Measurements from ENCODE around the gene MACO1. TPM values are rescaled to one million over a fixed set of nuclear protein-coding genes. Genes with fewer than 3 reads are reported as not detected.

Gene MACO1
- total and polyA plus RNA-seq, 2 experiments from 2014 or later = 12.4 to 16.8 TPM

DNA sequence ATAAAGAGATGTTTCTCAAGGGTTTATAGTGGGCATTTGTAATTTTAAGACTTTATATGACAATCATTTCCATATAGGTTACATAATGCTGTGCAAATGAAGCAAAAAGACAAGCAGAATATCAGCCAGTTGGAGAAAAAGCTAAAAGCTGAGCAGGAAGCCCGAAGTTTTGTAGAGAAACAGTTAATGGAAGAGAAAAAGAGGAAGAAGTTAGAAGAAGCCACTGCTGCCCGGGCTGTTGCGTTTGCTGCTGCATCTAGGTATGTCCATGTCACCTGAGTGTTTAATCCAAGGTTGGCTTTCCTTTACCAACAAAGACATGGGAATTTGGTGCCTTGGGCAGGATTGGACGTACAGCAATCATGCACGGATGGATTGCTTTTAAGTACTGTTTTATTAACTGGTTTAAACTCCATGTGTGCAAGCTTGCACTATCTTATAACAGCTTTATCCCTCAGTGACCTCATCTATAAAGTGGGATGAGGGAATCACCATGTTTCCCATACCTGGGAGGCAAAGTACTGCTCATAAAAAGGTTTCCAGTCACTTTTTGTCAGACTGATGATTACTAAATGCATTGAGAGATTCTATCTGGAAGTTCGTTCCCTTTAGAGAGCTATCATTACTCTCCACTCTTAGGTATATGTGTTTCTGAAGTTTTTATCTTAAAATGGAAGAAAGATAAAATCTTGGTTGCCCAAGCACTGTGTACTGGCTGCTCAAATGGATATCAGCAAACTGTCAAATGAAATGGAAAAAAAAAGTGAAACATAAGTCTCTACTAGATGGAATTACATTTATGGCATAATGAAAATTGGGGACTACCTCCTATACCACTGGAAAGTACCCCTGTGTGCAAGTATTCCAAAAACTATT, 55.1 kb downstream of the MACO1 start:
- Histone ChIP-seq H3F3A (ENCODE audit: insufficient read depth) (0 out of 2 replicates have a peak, but pooled peaks cover 9% of the 10 kb centered on the region), H2AFZ (no peak overlapping the region), H3K4me3 (no peak overlapping the region), H3K79me2 (ENCODE audit: insufficient read depth) (no peaks in the 10 kb centered on the region), H3K27me3 (replicated peaks; ENCODE audit: insufficient read depth) (no peaks in the 10 kb centered on the region), H3K36me3 (ENCODE audit: low read depth) (peaks cover 7% of the 10 kb centered on the region; the same call in 1 of the 2 replicates), H3K4me1 (ENCODE audit: insufficient read depth) (no peaks in the 10 kb centered on the region), H3K27ac (no peak overlapping the region), H3K4me2 (ENCODE audit: unreplicated experiment) (no peak overlapping the region), H4K20me1 (ENCODE audit: insufficient read depth) (no peaks in the 10 kb centered on the region; the same call in 1 of the 2 replicates), H3K9me2 (ENCODE audit: insufficient read depth) (no peaks in the 10 kb centered on the region), H3K9me3 (ENCODE audit: low read depth) (no peaks in the 10 kb centered on the region), H3K9ac (no peak overlapping the region)
- TF ChIP-seq EZH2 (IDR thresholded peaks at IDR 0.05; ENCODE audit: insufficient read depth, poor library complexity, severe bottlenecking) = no peak
- no peak for TF ChIP-seq EZH2phosphoT487 (IDR thresholded peaks at IDR 0.05; ENCODE audit: insufficient read depth, low read depth)
- no peak for DNase-seq
- 86 to 87% methylated on average over 6 of the region's 6 CpGs for WGBS, 2 experiments (ENCODE audit: low coverage in 1 of 2, low lambda C conversion rate in 2 of 2, missing lambda C conversion rate in 2 of 2)
- in situ Hi-C loops (cut with MboI) = no loop called here

DNA sequence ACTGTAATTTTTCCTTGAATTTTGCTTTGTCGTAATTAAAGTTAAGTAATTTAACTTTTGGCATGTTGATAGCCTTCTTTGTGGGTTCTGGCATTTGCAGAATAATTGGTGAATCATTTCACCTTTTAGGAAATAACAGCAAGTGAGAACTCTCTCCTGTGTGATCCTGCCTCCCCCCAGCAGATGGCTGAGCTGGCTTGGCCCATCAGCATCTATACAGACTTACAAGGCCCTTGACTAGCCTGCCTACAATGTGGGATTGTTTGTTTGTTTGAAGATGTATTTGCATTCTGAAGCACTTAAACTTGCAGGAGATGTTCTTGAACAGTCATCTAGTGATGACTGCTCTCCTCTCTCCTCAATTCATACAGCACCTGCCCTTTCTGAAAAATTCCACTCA, 55.9 kb downstream of the MACO1 start:
- no peak overlapping the region for H3K4me2 ChIP-seq (ENCODE audit: unreplicated experiment)
- H3K9me2 ChIP-seq (ENCODE audit: insufficient read depth) = no peaks in the 10 kb centered on the region
- no peaks in the 10 kb centered on the region for H3K27me3 ChIP-seq (replicated peaks; ENCODE audit: insufficient read depth)
- H2AFZ ChIP-seq = no peak overlapping the region
- no peak overlapping the region for H3K4me3 ChIP-seq
- no peaks in the 10 kb centered on the region for H3K4me1 ChIP-seq (ENCODE audit: insufficient read depth)
- H3K9ac ChIP-seq = no peak overlapping the region
- no peaks in the 10 kb centered on the region; the same call in 1 of the 2 replicates for H4K20me1 ChIP-seq (ENCODE audit: insufficient read depth)
- peaks cover 15% of the 10 kb centered on the region; the same call in 1 of the 2 replicates for H3K36me3 ChIP-seq (ENCODE audit: low read depth)
- 0 out of 2 replicates have a peak, but pooled peaks cover 9% of the 10 kb centered on the region for H3F3A ChIP-seq (ENCODE audit: insufficient read depth)
- 82 to 88% methylated on average over 1 of the region's 1 CpG for WGBS, 2 experiments (ENCODE audit: low coverage in 1 of 2, low lambda C conversion rate in 2 of 2, missing lambda C conversion rate in 2 of 2)
- H3K9me3 ChIP-seq (ENCODE audit: low read depth) = no peaks in the 10 kb centered on the region
- peak; percentile 62 for DNase-seq
- TF ChIP-seq EZH2 (IDR thresholded peaks at IDR 0.05; ENCODE audit: insufficient read depth, poor library complexity, severe bottlenecking) = no peak
- TF ChIP-seq EZH2phosphoT487 (IDR thresholded peaks at IDR 0.05; ENCODE audit: insufficient read depth, low read depth) = no peak
- no peaks in the 10 kb centered on the region for H3K79me2 ChIP-seq (ENCODE audit: insufficient read depth)
- H3K27ac ChIP-seq = no peak overlapping the region
- in situ Hi-C loops (cut with MboI) = no loop called here

DNA sequence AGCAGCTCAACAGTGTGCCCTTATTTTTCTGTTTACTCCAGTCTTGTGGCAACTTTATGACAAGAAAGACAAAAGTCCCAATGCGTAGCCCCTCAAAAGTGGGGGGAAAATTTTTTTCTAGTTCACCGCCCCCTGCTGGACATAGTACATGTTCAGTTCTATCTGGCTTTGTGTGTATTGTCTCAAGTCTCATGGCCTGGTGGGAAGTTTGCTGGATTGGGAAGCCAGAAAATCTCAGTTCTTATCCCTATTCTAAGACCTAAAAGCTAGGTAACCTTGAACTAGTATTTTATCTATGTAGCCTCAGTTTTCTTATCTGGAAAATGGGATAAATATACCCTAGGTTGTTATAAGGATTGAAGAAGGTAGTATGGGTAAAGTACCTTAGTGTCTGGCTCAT, 56.9 kb downstream of the MACO1 start:
- Histone ChIP-seq H3K27ac (no peak overlapping the region), H3K9ac (no peak overlapping the region), H4K20me1 (ENCODE audit: insufficient read depth) (no peaks in the 10 kb centered on the region; the same call in 1 of the 2 replicates), H3K27me3 (replicated peaks; ENCODE audit: insufficient read depth) (no peaks in the 10 kb centered on the region), H3K4me2 (ENCODE audit: unreplicated experiment) (no peak overlapping the region), H3K36me3 (ENCODE audit: low read depth) (peaks cover 19% of the 10 kb centered on the region; the same call in 1 of the 2 replicates), H3K79me2 (ENCODE audit: insufficient read depth) (no peaks in the 10 kb centered on the region), H3F3A (ENCODE audit: insufficient read depth) (0 out of 2 replicates have a peak, but pooled peaks cover 9% of the 10 kb centered on the region), H3K4me3 (no peak overlapping the region), H3K4me1 (ENCODE audit: insufficient read depth) (no peaks in the 10 kb centered on the region), H3K9me2 (ENCODE audit: insufficient read depth) (no peaks in the 10 kb centered on the region), H3K9me3 (ENCODE audit: low read depth) (no peaks in the 10 kb centered on the region), H2AFZ (no peak overlapping the region)
- in situ Hi-C loops (cut with MboI) = no loop called here
- 80 to 90% methylated on average over 2 of the region's 2 CpGs for WGBS, 2 experiments (ENCODE audit: low coverage in 1 of 2, low lambda C conversion rate in 2 of 2, missing lambda C conversion rate in 2 of 2)
- TF ChIP-seq EZH2phosphoT487 (IDR thresholded peaks at IDR 0.05; ENCODE audit: insufficient read depth, low read depth) (no peak), EZH2 (IDR thresholded peaks at IDR 0.05; ENCODE audit: insufficient read depth, poor library complexity, severe bottlenecking) (no peak)
- peak; percentile 32 for DNase-seq

DNA sequence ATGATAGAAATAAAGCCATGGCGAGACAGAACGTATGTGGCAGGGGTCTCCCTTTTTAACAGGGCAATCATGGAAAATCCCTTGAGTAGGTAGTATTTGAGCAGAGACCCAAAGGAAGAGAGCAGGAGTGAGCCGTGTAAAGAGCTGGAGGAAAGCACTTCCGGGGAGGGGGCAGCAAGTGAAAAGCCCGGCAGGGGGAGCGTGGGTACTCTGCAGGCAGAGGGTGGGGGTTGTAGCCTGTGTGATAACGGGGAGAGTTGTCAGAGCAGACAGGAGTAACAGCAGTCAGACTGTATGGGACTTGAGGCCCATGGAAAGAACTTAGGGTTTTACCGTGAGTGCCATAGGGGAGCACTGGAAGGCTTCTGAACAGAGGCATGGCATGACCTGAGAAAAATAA, 61.6 kb downstream of the MACO1 start:
- Histone ChIP-seq H4K20me1 (ENCODE audit: insufficient read depth) (no peaks in the 10 kb centered on the region; the same call in 1 of the 2 replicates), H3F3A (ENCODE audit: insufficient read depth) (no peaks in the 10 kb centered on the region), H3K9me3 (ENCODE audit: low read depth) (no peaks in the 10 kb centered on the region), H3K9me2 (ENCODE audit: insufficient read depth) (no peaks in the 10 kb centered on the region), H3K27ac (no peak overlapping the region), H3K27me3 (replicated peaks; ENCODE audit: insufficient read depth) (no peaks in the 10 kb centered on the region), H2AFZ (no peak overlapping the region), H3K9ac (no peak overlapping the region), H3K4me2 (ENCODE audit: unreplicated experiment) (no peak overlapping the region), H3K36me3 (ENCODE audit: low read depth) (peaks cover 21% of the 10 kb centered on the region; the same call in 1 of the 2 replicates), H3K4me3 (no peak overlapping the region), H3K4me1 (ENCODE audit: insufficient read depth) (no peaks in the 10 kb centered on the region), H3K79me2 (ENCODE audit: insufficient read depth) (no peaks in the 10 kb centered on the region)
- in situ Hi-C loops (cut with MboI) = no loop called here
- WGBS, 2 experiments (ENCODE audit: low coverage in 1 of 2, low lambda C conversion rate in 2 of 2, missing lambda C conversion rate in 2 of 2) = 78 to 83% methylated on average over 8 of the region's 8 CpGs
- no peak for TF ChIP-seq EZH2 (IDR thresholded peaks at IDR 0.05; ENCODE audit: insufficient read depth, poor library complexity, severe bottlenecking)
- no peak for TF ChIP-seq EZH2phosphoT487 (IDR thresholded peaks at IDR 0.05; ENCODE audit: insufficient read depth, low read depth)
- DNase-seq = no peak

Data from GM23248 (cell line).